ENCODE data around the gene SUSD3. TPM values are rescaled to one million over a fixed set of nuclear protein-coding genes. Genes with fewer than 3 reads are reported as not detected.

SUSD3 gene
- total RNA-seq, 2 experiments from 2014 or later: 33.9 to 35.6 TPM

GRCh38 chr9:93083592-93084470 is 25.3 kb downstream of the SUSD3 start:
- ChIA-PET CTCF (interaction anchor here (1.5 kb wide), 1 partner anchor 54 kb away, joined by 3 read pairs; no protein-coding TSS in a partner anchor), POLR2A (interaction anchor here (0.9 to 1.9 kb wide), 7 partner anchors 12 to 114 kb away, joined by 3 to 10 read pairs (median 4); partner anchors contain the start of gene CARD19)
- no peaks in the 10 kb centered on the region for H3K27me3 ChIP-seq (ENCODE audit: control insufficient read depth in 1 of 2, insufficient read depth in 2 of 2, low read length in 2 of 2)
- peak overlapping the region; percentile 71 for H3K4me3 Mint-ChIP-seq
- H3K36me3 Mint-ChIP-seq (ENCODE audit: low read depth): peaks cover 90% of the 10 kb centered on the region
- no peak for TF ChIP-seq CTCF (IDR thresholded peaks at IDR 0.05)
- ATAC-seq (ENCODE audit: poor library complexity): peak; percentile 84
- peaks cover 33% of the 10 kb centered on the region for H3K4me1 ChIP-seq (ENCODE audit: insufficient read depth, low read length)
- no peaks in the 10 kb centered on the region for H3K9me3 Mint-ChIP-seq
- peaks cover 0 to 16% of the 10 kb centered on the region in 2 experiments for H3K9me3 ChIP-seq (ENCODE audit: control insufficient read depth in 1 of 2, insufficient read depth in 1 of 2, low read length in 2 of 2)
- H3K27me3 Mint-ChIP-seq: no peaks in the 10 kb centered on the region
- DNase-seq: peak in 3 of 14 experiments; percentile 21 to 39 (median 32)
- peak overlapping the region; percentile 97 for H3K27ac Mint-ChIP-seq
- peaks cover 87% of the 10 kb centered on the region for H3K36me3 ChIP-seq (ENCODE audit: insufficient read depth, low read length)
- intact Hi-C loops (cut with DNase I, micrococcal nuclease): no loop called here
- no peak overlapping the region for H3K4me3 ChIP-seq (ENCODE audit: low read length)
- peak overlapping the region; percentile 66 to 80 for H3K27ac ChIP-seq (ENCODE audit: low read depth in 1 of 2, low read length in 2 of 2)
- H3K4me1 Mint-ChIP-seq (ENCODE audit: low read depth): peaks cover 24% of the 10 kb centered on the region

DNA sequence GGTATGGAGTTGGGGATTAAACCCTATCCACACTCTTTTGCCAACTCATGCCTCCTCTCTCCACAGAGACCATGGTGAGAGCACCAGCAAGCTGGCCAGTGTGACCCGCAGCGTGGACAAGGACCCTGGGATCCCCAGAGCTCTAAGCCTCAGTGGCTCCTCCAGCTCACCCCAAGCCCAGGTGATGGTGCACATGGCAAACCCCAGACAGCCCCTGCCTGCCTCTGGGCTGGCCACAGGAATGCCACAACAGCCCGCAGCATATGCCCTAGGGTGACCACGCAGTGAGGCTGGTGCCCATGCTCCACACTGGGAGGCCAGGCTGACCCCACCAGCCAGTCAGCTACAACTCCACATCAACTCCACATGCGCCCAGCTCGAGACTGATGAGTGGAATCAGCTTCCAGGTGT is 26.0 kb downstream of the SUSD3 start:
- Mint-ChIP-seq H3K9me3 (no peaks in the 10 kb centered on the region), H3K36me3 (ENCODE audit: low read depth) (peaks cover 89% of the 10 kb centered on the region), H3K4me3 (no peak overlapping the region), H3K4me1 (ENCODE audit: low read depth) (peaks cover 28% of the 10 kb centered on the region), H3K27me3 (no peaks in the 10 kb centered on the region), H3K27ac (no peak overlapping the region)
- peaks cover 83% of the 10 kb centered on the region for H3K36me3 ChIP-seq (ENCODE audit: insufficient read depth, low read length)
- H3K4me1 ChIP-seq (ENCODE audit: insufficient read depth, low read length): peaks cover 33% of the 10 kb centered on the region
- peaks cover 0 to 16% of the 10 kb centered on the region in 2 experiments for H3K9me3 ChIP-seq (ENCODE audit: control insufficient read depth in 1 of 2, insufficient read depth in 1 of 2, low read length in 2 of 2)
- no peak overlapping the region for H3K4me3 ChIP-seq (ENCODE audit: low read length)
- DNase-seq (peak in 2 of 14 experiments; percentile 11 to 13), ATAC-seq (ENCODE audit: poor library complexity) (no peak)
- H3K27me3 ChIP-seq (ENCODE audit: control insufficient read depth in 1 of 2, insufficient read depth in 2 of 2, low read length in 2 of 2): no peaks in the 10 kb centered on the region
- intact Hi-C loops (cut with DNase I, micrococcal nuclease): no loop called here
- CTCF ChIA-PET: no interaction called here
- POLR2A ChIA-PET: interaction anchor here (0.9 to 1.9 kb wide), 6 partner anchors 11 to 45 kb away, joined by 3 to 8 read pairs (median 4); partner anchors contain the start of gene CARD19
- no peak for TF ChIP-seq CTCF (IDR thresholded peaks at IDR 0.05)
- H3K27ac ChIP-seq (ENCODE audit: low read depth in 1 of 2, low read length in 2 of 2): peak overlapping the region in 1 of 2 donors; percentile 66

DNA sequence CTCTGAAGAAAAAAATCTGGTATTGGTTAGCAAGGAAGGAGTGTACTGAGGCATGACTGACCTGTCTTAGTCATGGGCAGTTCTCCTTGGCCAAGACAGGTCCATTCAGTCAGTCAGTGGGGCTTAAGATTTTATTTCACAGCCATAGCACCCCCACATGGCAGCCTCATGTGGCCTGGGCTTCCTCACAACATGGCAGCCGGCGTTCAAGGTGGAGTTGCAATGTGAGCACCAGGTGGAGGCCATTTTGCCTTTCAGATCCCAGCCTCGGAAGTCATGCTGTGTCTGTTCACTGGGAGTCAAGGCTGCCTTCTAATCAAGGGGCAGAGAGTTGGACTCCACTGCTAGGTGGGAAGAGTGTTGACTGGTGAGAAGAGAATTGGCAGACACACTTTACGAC is 27.2 kb downstream of the SUSD3 start:
- ATAC-seq (ENCODE audit: poor library complexity) (no peak), DNase-seq (peak in 1 of 14 experiments; percentile 19)
- Mint-ChIP-seq H3K27me3 (no peaks in the 10 kb centered on the region), H3K4me3 (no peak overlapping the region), H3K27ac (no peak overlapping the region), H3K4me1 (ENCODE audit: low read depth) (peaks cover 32% of the 10 kb centered on the region), H3K9me3 (no peaks in the 10 kb centered on the region), H3K36me3 (ENCODE audit: low read depth) (peaks cover 86% of the 10 kb centered on the region)
- Histone ChIP-seq H3K4me3 (ENCODE audit: low read length) (no peak overlapping the region), H3K9me3 (ENCODE audit: control insufficient read depth in 1 of 2, insufficient read depth in 1 of 2, low read length in 2 of 2) (peaks cover 0 to 16% of the 10 kb centered on the region in 2 experiments), H3K4me1 (ENCODE audit: insufficient read depth, low read length) (peaks cover 33% of the 10 kb centered on the region), H3K36me3 (ENCODE audit: insufficient read depth, low read length) (peaks cover 71% of the 10 kb centered on the region), H3K27me3 (ENCODE audit: control insufficient read depth in 1 of 2, insufficient read depth in 2 of 2, low read length in 2 of 2) (no peaks in the 10 kb centered on the region), H3K27ac (ENCODE audit: low read depth in 1 of 2, low read length in 2 of 2) (no peak overlapping the region)
- intact Hi-C loops (cut with DNase I, micrococcal nuclease): no loop called here
- CTCF ChIA-PET: interaction anchor here (0.7 kb wide), 1 partner anchor 22 kb away, joined by 3 read pairs; no protein-coding TSS in a partner anchor
- POLR2A ChIA-PET: interaction anchor here (1.2 to 3.7 kb wide), 3 partner anchors 10 to 46 kb away, joined by 3 to 19 read pairs (median 8); partner anchors contain the start of gene CARD19
- TF ChIP-seq CTCF (IDR thresholded peaks at IDR 0.05): no peak

Data from CD4-positive, alpha-beta T cell (primary cell).